RPMI7951 (cell line): ENCODE results near the gene ZACN. TPM values are rescaled to one million over a fixed set of nuclear protein-coding genes. Genes with fewer than 3 reads are reported as not detected.

ENCODE experiments used
- DNase-seq: peaks from one replicate; pipeline ENCODE4 v3.0.0-alpha.2; 2012; ENCODE audit warnings: low read depth
- total RNA-seq: library from RNA; depleted of rRNA; stranded (reverse); fragments of >200 nt; shearing (Covaris generic); gene quantifications from 2 replicates; pipeline ENCODE4 v1.2.3, GENCODE V29; 2014

The ZACN gene
- total RNA-seq, 1 experiment from 2014 or later = not detected

DNA sequence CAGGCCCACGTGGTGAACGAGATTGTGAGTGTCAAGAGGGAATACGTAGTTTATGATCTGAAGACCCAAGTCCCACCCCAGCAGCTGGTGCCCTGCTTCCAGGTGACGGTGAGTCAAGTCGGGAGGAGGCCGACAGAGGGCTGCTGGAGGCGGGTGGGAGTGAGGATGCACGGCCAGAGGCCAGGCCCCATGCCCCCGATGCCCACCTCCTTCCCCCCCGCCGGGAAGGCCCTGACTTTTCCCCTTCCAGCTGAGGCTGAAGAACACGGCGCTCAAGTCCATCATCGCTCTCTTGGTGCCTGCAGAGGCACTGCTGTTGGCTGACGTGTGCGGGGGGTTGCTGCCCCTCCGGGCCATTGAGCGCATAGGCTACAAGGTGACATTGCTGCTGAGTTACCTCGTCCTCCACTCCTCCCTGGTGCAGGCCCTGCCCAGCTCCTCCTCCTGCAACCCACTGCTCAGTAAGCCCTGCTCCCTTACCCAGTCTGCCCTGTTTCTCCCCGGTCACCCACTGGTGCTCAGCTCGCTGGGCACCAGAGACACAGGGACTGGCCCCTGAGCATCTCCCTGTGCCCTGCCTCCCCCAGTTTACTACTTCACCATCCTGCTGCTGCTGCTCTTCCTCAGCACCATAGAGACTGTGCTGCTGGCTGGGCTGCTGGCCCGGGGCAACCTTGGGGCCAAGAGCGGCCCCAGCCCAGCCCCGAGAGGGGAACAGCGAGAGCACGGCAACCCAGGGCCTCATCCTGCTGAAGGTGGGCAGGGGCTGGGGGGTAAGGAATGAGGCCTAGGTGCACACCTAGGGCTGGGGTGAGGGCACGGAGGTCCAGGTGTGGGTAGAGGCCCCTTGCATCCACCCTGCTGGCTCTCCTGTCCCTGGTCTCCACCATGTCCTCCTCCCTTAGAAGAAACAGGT lies 2.6 kb downstream of the ZACN start:
- no peak for DNase-seq

DNA sequence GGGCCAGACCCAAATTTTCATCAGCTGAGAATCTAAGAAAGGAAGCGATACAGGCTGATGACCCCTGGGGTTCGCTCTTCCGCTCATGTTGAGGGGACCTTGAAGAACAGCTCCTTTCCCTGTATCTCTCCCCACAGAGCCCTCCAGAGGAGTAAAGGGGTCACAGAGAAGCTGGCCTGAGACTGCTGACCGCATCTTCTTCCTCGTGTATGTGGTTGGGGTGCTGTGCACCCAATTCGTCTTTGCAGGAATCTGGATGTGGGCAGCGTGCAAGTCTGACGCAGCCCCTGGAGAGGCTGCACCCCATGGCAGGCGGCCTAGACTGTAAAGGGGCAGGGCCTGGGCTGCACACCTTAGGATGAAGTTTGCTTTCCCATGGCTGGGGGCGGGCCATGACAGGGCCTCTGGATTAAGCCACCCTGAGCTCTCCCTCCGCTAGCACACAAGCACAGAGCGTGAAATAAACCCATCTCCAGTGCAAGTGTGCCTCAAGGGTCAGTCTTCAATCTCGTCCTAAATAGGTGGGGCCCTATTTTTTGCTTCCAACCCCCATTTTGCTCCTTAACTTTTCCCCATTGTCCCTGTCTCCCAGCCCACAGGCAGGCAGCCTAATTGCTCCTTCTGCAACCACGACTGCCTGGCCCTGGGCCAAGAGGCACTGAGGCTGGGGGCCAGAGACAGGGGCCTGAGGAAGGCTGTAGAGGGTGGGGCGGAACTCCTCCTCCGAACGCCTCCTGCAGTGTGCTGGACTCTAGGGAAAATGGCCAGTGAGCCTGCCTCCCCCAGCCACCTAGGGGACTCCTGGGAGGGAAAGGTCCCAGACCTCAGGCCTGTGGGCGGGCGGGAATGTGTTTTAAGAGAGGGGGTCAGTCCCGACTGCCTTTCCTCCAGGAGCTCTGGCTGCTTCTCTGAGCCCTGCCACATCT lies 3.6 kb downstream of the ZACN start:
- DNase-seq = no peak

DNA sequence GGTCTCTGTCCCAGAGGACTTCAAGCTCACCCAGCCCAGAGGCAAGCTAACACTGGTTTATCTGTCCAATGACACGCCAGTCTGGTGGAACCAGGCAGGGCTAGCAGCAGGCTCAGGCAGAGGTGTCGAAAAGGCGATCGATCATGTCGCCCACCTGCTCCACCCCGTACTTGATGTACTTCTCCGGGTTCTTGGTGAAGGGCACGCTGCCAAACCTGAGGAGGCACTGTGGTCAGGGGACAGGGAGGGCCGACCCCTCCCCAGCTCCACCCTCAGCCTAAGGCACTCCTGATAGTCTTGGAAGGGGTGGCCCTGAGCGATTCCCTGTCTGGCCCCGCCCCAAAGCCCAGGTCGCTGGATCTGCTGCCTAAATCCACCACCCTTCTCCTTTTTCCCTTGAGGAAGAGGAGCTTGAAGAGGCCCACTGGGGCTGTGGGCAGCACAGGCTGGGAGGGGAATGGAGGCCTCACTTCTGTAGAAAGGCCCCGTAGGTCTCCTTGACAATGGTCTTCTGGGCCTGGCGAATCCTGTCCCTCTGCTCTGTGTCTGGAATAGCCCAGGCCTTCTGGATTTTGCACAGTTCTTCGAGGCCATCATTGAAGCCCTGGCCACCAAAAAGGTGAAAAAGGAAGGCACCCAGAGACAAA lies 4.7 kb downstream of the ZACN start:
- DNase-seq = no peak

DNA sequence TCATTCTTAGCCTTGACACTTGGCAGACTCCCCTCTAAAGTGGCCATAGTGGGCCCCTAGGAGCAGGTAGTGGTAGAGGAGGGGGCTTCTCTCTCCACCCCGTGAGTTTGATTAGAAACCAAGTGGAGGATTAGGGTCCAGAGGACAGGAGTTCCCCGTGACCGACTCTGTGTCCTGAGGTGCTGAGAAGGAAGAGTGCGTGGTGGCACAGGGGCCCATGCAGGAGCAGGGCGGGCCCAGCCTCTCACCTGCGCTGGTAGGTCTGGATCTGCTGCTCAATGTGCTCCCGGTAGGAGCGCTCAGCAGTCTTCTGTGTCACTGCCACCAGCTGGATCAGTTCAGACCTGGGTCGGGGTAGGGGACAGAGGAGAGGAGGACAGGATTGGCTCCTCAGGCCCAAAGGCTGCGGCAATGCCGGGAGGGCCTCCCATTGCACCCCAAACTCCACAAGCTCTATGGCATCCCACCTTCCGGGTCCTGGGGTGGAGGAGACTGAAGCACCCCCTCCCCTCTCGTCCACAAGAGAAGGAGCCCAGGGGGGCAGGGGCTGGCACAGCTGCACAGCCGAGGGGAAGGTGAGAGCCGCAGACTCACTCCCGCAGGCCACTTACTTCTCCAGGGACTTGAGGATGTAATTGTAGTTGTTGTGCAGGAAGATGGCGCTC lies 6.2 kb downstream of the ZACN start:
- DNase-seq = no peak

DNA sequence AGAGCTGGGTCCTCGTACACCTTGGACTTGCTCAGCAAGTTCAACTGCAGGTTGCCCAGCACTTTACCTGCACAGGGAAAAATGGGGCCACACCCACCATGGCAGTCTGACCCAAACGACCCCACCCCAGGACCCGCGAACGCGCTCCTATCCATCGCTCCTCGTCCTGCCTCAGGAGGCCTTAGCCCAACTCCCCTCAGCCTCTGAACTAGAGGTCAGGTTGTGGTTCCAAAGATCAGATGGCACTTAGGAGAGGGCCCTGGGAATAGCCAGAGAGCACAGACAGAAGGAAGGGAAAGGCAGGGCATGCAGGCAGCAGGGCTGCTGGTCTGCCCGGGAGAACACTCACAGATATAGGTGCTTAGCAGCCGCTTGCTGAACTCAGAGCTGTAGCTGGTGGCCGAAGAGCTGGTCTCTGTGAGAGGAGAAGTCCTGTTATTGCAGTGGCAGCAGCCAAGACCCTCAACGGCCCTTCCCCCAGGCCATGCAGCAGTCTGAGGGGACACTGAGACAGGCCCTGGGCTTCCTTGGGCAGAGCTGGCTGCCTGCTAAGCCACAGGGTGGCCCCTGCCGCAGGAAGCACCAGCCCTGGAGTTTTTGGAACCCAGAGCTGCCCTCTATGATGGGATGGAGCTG lies 6.9 kb downstream of the ZACN start:
- no peak for DNase-seq

DNA sequence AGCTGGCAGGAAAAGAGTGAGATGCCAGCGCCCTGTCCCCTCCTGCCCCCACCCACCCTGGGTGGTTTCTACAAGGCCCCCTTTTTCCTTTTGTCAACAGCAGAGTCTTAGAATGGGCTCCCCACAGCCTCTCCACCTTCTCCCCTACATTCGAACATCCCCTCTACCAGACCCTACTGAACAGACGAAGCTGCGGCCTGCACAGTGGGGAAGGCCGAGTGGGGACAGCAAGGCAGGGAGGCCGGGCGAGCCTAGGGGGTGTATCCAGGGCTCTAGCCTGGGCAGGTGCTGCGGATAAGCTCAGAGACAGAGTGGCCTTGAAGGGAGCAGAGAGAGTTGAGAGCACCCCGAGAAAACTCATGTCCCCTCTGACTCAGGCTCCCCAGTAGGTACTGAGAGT lies 7.4 kb downstream of the ZACN start:
- no peak for DNase-seq

DNA sequence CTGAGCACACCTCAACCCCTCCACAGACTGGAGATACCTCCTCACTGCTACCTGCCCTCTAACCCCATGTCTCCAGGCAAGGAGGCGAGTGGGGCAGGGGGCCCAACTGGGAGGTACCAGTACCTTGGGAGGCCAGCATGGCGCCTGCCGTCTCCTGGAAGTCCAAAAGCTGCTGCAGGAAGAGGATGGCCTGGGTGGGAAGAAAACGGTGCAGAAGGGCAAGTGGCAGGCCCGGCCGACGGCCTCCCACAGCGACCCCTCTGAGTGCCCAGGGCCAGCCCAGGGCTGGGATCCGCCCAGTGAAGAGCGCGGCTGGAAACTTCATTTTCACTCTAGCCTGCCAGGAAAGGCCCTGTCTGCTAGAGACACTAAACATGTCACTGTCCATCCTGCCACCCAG lies 8.5 kb downstream of the ZACN start:
- DNase-seq = no peak

DNA sequence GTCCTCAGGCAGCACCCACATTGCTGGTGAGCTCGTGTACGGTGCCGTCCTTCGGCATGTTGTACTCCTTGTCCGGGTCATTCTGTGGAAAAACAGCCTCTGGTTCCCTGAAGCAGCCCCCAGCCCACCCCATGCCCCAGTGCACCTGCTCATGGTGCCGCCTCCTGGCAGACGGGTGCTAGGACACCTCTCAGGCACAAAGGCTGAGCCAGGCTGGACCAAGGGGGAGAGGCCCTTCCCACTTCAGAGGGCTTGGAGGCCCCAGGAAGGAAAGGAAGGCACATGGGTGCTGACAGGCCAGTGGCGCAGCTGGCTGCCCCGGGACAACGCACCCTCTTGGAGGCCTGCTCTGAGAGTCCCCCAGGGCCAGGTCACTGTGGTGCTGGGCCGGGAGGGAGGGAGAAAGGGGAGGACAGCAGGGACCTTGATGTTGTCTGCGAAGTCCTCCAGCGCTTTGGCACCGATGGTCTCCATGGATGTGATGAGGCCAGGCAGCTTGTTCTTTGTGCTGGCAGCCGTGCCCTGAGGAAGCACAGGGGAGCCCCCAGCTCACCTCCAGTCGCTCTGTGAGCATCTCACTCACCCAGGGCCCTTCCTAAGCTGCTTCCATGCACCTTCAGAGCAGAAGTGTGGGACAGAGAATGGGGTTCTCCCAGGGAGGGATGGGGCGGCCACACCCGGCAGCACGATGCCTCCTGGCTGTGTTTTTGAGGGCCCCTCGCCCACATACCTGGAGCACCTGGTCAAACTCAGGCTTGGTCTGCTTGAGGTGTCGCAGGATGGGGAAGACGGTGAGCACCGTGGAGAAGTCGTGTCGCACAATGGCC lies 9.3 kb downstream of the ZACN start:
- DNase-seq = no peak

DNA sequence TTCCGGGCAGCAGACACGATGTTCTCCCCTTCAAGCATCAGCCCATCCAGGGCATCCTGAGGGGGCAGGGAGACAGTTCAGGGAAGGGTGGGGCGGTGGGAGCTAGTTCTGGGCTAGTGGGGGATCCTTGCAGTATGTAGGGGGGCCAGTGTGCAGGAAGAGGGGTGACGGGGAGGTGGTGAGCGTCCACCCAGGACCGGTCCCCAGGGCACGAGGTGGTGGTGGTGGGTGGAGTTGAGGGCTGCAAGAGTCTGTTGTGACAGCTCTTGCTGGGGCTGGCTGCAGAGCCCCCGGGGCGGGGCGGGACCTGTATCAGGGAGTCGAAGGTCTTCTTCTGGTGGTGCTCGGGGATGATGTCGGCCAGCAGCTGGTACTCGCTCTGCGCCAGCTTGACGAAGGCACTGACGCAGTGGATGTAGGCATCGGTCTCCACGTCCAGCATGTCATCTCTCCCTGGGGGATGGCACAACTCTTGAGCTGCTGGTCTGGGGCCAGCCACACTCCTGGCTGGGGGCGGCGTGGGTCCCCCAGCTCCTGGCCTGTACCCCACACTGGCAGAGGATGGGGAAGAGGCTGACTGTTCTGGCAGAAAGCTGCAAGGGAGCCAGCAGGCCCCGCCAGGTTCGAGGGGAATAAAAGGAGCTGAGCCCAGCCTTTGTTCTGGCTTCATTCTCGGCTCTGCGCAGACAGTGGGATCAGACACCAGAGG lies 10.0 kb downstream of the ZACN start:
- no peak for DNase-seq

DNA sequence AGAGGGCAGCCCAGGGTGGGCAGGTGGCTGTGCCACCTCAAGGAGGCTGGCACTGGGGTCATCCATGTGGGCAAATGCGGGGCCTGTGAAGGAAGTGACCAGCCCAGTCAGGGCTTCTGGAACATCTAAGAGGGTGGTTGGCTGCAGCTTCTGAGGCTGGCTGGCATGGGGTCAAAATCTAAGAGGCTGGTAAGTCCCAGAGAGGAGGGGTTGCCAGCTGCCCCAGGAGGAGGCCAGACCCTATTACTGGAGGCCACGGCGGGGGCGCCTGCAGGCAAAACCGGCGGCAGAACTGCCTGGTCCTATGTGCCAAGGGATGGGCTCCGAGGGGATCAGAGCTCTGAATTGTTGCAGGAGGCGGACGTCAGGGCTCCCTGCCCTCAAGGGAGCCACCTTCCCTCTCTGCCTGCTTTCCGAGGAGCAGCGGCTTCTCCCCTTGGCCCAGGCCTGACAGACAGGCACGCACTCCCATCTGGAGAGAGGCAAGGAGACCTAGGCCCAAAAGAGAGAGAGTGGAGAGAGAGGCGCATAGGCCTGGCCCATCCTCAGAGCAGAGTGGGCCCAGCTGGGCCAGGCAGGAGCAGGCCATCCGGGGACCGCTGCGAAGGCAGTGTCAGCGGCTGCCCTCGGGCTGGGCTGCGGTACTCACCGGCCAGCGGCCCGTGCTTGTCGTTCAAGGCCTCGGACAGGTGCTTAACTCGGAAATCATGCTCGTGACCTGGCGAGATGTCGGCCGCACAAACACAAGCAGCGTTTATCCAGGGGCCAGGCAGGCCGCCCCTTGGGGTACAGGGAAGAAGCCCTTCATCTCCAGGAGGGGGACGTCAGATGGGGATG lies 10.9 kb downstream of the ZACN start:
- no peak for DNase-seq

DNA sequence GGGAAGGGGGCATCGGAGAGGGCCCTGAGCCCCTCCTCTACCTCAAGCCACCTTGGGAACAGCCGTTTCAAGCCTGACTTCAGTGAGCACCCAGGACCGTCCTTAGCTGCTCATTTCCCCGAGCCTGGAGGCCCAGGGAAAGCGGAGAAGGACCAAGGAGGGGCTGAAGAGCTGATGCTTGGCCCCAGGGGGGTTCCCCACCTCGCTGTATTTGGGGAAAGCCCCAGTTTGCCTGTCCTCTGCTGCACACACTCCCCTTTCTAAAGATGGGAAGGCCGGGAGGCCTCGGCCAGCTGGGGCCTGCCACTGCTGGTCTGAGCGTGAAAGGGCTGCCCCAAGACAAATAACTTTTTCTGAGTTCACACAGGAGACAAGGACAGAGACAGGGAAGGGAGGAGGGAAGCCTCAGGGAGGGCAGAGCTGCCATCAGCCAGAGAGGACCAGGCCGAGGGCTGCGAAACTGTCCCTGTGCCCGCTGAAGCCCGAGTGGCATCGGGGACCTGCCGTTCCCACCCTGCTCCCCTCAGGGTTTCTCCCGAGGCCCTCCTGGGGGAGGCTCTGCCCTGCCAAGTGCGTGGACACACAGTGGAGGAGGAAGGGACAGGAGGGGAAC lies 11.6 kb downstream of the ZACN start:
- no peak for DNase-seq

DNA sequence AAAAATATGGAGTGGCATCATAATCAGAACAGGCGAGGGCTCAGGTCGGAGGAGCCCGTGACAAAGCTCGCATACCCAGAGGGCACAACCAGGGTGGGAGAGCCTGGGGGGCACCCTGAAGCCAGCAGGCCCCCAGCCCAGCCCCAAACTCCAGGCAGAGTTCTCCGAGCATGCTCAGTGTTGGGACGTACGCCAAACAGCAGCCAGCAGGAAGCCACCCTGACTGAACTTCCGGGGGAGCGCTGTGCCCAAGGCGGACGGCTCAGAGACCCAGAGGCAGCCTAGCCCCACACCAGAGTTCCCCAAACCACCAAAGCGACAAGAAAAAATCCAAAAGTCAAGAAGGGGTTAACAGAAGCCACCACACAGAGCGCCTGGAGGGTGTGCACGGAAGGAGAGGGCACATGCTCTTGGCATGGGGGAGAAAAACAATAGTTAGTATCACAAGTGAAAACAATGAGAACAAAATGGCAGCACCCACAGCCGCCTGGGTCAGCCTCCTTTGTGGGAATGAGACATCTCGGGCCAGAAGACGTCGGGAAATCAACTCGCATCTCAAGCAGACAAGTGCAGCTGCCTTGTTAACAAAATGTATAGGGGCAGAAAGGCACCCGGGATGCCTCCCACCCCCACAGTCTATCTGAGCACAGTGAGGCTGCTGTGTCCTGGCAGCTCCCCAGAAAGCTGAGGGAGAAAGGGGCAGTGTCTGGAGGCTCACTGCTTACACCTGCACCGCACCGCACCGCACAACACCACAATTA lies 12.7 kb downstream of the ZACN start:
- DNase-seq = no peak

DNA sequence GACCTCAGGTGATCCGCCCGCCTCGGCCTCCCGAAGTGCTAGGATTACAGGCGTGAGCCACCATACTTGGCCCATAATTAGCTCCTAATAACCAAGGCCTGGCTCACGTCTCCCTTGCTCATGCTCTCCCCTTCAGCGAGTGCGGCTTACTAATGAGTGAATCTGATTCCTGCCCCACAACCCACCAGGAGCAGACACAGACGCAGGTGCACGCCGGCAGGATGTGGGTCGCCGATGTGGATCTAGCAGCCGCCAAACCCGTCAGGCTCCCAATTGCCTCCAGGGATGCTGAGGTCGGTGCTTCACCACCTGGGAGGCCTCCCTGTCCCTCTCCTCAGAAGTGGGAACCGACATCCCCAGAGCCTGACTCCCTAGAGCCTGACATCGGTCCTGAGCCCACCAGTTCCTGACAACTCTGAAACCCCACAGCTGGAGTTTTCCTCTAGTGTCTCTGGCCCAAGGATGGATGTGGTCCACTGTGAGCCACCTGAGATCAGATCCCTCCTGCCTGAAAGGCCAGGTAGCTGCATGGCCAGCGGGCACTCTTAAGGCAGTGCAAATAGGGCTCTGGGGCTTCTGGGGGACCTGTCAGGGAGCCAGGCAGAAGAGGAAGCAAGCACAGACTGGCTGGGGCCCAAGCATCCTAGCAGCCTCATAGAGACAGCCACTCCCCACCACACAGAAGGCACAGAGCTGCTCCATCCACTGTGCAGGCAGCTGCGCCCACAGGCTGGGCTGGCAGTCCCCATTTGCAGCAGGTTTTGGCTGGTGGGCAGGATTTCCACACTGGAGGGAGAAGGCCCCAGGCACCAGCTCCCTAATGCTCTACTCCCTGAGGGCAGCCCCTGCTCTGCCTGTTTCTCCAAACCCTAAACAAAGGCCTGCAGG lies 13.8 kb downstream of the ZACN start:
- no peak for DNase-seq

DNA sequence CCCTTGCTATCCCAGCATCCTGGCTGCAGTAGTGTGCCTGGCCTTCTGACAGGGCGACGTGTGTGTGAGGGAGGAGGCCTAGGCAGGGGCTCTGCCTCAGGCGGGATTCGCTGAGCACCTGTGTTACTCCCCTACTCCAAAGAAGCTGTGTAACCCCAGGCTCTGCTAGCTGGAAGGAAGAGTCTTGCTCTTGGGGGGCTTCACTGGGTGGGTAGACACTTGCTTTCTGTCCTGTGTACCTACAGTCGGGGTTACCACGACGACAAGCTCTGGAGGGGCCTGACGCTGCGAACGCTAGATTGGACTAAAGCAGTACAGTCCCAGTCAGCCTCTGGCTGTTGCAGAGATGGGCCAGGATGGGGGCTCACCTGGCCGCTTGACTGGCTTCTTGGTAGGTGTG lies 15.1 kb downstream of the ZACN start:
- DNase-seq = no peak

DNA sequence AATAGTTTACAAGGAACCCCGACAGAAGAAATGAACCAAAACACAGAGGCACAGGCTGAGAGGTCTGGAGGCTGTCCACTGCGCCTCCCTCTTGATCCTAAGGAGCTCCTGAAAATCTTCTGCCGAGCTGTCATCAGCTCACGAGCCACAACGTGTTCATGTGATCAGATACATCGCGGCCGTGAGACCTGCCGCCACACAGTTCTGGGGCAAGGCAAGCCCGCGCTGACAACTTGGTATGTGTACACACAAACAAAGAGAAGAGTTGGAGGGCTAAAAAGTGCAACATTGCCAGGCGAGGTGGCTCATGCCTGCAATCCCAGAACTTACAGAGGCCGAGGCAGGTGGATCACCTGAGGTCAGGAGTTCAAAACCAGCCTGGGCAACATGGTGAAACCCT lies 17.0 kb downstream of the ZACN start:
- DNase-seq = no peak

DNA sequence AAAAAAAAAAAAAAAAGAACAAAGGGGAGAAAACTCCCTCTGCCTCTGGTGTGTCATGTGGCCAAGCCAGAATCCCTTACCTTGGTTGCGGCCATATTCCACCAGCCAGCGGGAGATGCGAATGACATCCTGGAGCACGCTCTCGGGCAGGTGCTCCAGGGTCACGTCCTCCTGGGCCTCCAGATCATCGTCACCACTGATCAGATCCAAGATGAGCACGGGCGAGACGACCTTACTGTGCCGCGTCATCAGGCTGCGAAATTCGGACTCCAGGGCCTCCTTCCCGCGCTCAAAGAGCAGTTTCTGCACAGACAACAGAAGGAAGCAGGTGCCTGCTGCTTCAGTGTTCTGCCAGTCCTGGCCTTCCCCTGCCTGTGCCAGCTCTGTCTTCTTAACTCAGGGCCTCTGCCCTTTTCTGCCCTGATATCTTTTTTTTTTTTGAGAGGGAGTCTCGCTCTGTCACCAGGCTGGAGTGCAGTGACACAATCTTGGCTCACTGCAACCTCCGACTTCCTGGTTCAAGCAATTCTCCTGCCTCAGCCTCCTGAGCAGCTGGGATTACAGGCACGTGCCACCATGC lies 18.8 kb downstream of the ZACN start:
- no peak for DNase-seq
